Caco-2 (cell line): ENCODE results near the gene CHST3. TPM values are rescaled to one million over a fixed set of nuclear protein-coding genes. Genes with fewer than 3 reads are reported as not detected.
A peak's percentile ranks its signal among the peaks of the same experiment; 100 is the strongest.

Experiments
- BruUV-seq: library from RNA; stranded (reverse); fragments of 400-500 nt; replicated peaks from 2 replicates; lab custom pipeline; 2021; lab: Mats Ljungman, UMichigan
- CTCF ChIA-PET: fragments of 300-600 bp; sonication (Branson Sonifier 250); formaldehyde crosslinking; loops from one replicate; lab custom pipeline; 2022; ENCODE audit warnings: antibody characterized with exemption; lab: Charles Lee
- POLR2A ChIA-PET: fragments of 300-600 bp; sonication (Branson Sonifier 250); formaldehyde crosslinking; loops from one replicate; lab custom pipeline; 2022; ENCODE audit warnings: antibody characterized with exemption; lab: Charles Lee
- DNase-seq, 2 experiments: peaks; one replicate each; pipeline versions ENCODE4 v3.0.0 to v3.0.0-alpha.2; 2020 to 2022
- H3K27me3 ChIP-seq: replicated peaks from 2 replicates; pipeline ENCODE4 v1.6.0; 2011; ENCODE audit warnings: low read length; ENCODE audit not compliant: control insufficient read depth, insufficient read depth
- H3K36me3 ChIP-seq: 2 replicates; pipeline ENCODE4 v1.5.1; 2011; ENCODE audit warnings: low read length; ENCODE audit not compliant: control insufficient read depth, insufficient read depth
- H3K4me1 ChIP-seq: fragments of 250-450 bp; sonication (Bioruptor Pico); 2 replicates; pipeline ENCODE4 v1.5.1; 2020; ENCODE audit warnings: mild to moderate bottlenecking
- H3K4me3 ChIP-seq: 2 replicates; pipeline ENCODE4 v1.5.1; 2011; ENCODE audit warnings: low read depth, mild to moderate bottlenecking, control low read depth, low read length
- H3K9me3 ChIP-seq: fragments of 250-450 bp; sonication (Bioruptor Pico); 2 replicates; pipeline ENCODE4 v1.5.1; 2020; ENCODE audit warnings: mild to moderate bottlenecking, moderate library complexity
- H3K27ac Mint-ChIP-seq: one replicate; pipeline ENCODE4 v1.8.0; 2022; ENCODE audit warnings: mixed read lengths; ENCODE audit not compliant: unreplicated experiment
- H3K27me3 Mint-ChIP-seq: one replicate; pipeline ENCODE4 v1.8.0; 2022; ENCODE audit warnings: mixed read lengths; ENCODE audit not compliant: insufficient read depth, unreplicated experiment
- H3K36me3 Mint-ChIP-seq: one replicate; pipeline ENCODE4 v1.8.0; 2022; ENCODE audit warnings: mild to moderate bottlenecking, mixed read lengths; ENCODE audit not compliant: insufficient read depth, unreplicated experiment
- H3K4me1 Mint-ChIP-seq: one replicate; pipeline ENCODE4 v1.8.0; 2022; ENCODE audit warnings: low read depth, mixed read lengths; ENCODE audit not compliant: unreplicated experiment
- H3K4me3 Mint-ChIP-seq: one replicate; pipeline ENCODE4 v1.8.0; 2022; ENCODE audit warnings: mild to moderate bottlenecking, moderate library complexity, mixed read lengths; ENCODE audit not compliant: unreplicated experiment
- H3K9me3 Mint-ChIP-seq: one replicate; pipeline ENCODE4 v1.8.0; 2022; ENCODE audit warnings: mixed read lengths; ENCODE audit not compliant: unreplicated experiment
- intact Hi-C: fragments of 100-400 bp; cut with micrococcal nuclease; formaldehyde crosslinking; loops from one replicate; pipeline ENCODE4 v1.10.0; 2022; ENCODE audit not compliant: unreplicated experiment
- total RNA-seq: library from RNA; stranded (reverse); gene quantifications from 2 replicates; pipeline ENCODE4 v1.2.3, GENCODE V29; 2022
- TF ChIP-seq, protein P1 (sequence below), 2 experiments: fragments of 200-600 bp in 1 of 2; IDR thresholded peaks; 1 replicate in 1 of 2; 2 replicates in 1 of 2; pipeline versions ENCODE4 v1.5.1 to v1.8.0; 2011 to 2022; ENCODE audit warnings: antibody characterized with exemption in 1 of 2, control low read depth in 1 of 2, inconsistent platforms in 1 of 2, low read depth in 1 of 2, low read length in 1 of 2, mild to moderate bottlenecking in 1 of 2, moderate library complexity in 1 of 2; ENCODE audit not compliant: insufficient read depth in 1 of 2, severe bottlenecking in 1 of 2, unreplicated experiment in 1 of 2

CHST3 gene
- total RNA-seq, 1 experiment from 2014 or later: 46.0 TPM

DNA sequence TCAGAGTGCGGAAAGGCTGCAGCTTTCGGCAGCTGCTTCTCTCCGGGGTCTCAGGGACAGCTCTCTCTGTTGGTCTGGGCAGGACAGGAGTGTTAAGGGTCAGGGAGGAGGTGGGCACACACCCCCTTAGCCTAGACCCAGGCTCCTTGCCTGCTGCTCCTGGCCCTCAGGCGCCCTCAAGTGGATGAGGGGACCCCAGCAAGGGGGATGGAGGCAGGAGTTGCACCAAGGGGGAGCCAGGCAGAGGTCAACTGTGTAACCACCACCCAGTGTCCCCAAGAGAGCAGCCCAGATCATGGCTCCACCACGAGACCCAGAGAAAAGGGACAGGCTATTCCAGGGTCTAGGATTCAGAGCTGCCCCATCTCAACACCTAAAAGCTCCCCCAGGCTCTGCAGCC lies 97.3 kb downstream of the CHST3 start:
- no peaks in the 10 kb centered on the region for H3K27me3 ChIP-seq
- Mint-ChIP-seq H3K9me3 (no peaks in the 10 kb centered on the region), H3K4me1 (no peaks in the 10 kb centered on the region), H3K27ac (no peak overlapping the region), H3K36me3 (peaks cover 6% of the 10 kb centered on the region), H3K4me3 (no peak overlapping the region), H3K27me3 (no peaks in the 10 kb centered on the region)
- ChIA-PET POLR2A (no interaction called here), CTCF (interaction anchor here (0.6 to 3.0 kb wide), 6 partner anchors 13 to 199 kb away, joined by 3 to 20 read pairs (median 4); no protein-coding TSS in a partner anchor)
- no peaks in the 10 kb centered on the region for H3K36me3 ChIP-seq
- peak in 1 of 2 experiments; percentile 61 for DNase-seq
- TF ChIP-seq, protein P1, sequence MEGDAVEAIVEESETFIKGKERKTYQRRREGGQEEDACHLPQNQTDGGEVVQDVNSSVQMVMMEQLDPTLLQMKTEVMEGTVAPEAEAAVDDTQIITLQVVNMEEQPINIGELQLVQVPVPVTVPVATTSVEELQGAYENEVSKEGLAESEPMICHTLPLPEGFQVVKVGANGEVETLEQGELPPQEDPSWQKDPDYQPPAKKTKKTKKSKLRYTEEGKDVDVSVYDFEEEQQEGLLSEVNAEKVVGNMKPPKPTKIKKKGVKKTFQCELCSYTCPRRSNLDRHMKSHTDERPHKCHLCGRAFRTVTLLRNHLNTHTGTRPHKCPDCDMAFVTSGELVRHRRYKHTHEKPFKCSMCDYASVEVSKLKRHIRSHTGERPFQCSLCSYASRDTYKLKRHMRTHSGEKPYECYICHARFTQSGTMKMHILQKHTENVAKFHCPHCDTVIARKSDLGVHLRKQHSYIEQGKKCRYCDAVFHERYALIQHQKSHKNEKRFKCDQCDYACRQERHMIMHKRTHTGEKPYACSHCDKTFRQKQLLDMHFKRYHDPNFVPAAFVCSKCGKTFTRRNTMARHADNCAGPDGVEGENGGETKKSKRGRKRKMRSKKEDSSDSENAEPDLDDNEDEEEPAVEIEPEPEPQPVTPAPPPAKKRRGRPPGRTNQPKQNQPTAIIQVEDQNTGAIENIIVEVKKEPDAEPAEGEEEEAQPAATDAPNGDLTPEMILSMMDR (IDR thresholded peaks at IDR 0.05; ENCODE audit: insufficient read depth in 1 of 2, low read depth in 1 of 2, low read length in 1 of 2, severe bottlenecking in 1 of 2, unreplicated experiment in 1 of 2): peak; percentile 46 to 68
- no TSS peak for BruUV-seq
- H3K9me3 ChIP-seq: no peaks in the 10 kb centered on the region
- 0 out of 2 replicates have a peak, but pooled peaks cover 3% of the 10 kb centered on the region for H3K4me1 ChIP-seq
- no peak overlapping the region for H3K4me3 ChIP-seq
- intact Hi-C loops: loop anchor here (5.0 kb wide), 1 partner anchor 66 kb away; no protein-coding TSS in a partner anchor

DNA sequence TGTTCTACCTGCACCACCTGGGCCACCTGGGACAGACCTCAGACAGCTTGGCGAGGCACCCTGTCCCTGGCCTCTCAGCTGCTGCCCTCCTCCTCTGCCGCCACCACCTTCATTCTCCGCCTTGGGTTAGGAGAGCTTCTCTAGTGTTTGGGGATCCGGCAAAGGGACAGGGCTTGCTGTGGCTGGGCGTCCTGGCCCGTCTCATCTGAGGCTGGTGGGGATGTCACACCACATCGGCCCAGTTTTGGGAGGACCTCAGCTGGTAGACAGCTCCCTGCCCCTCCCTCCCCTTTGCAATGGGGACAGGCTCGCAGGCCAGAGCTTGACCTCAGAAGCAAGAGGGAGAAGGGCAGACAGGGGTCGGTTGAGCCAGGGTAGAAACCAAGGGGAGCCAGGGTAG lies 97.7 kb downstream of the CHST3 start:
- intact Hi-C loops: loop anchor here (5.0 kb wide), 1 partner anchor 65 kb away; no protein-coding TSS in a partner anchor
- ChIA-PET CTCF (interaction anchor here (1.2 to 3.0 kb wide), 3 partner anchors 14 to 166 kb away, joined by 5 to 20 read pairs (median 6); no protein-coding TSS in a partner anchor), POLR2A (no interaction called here)
- Mint-ChIP-seq H3K36me3 (peaks cover 6% of the 10 kb centered on the region), H3K27ac (no peak overlapping the region), H3K9me3 (no peaks in the 10 kb centered on the region), H3K4me1 (no peaks in the 10 kb centered on the region), H3K27me3 (no peaks in the 10 kb centered on the region), H3K4me3 (no peak overlapping the region)
- Histone ChIP-seq H3K9me3 (no peaks in the 10 kb centered on the region), H3K4me3 (no peak overlapping the region), H3K4me1 (0 out of 2 replicates have a peak, but pooled peaks cover 3% of the 10 kb centered on the region), H3K27me3 (no peaks in the 10 kb centered on the region), H3K36me3 (no peaks in the 10 kb centered on the region)
- TF ChIP-seq, protein P1 (IDR thresholded peaks at IDR 0.05; ENCODE audit: insufficient read depth in 1 of 2, low read depth in 1 of 2, low read length in 1 of 2, severe bottlenecking in 1 of 2, unreplicated experiment in 1 of 2): no peak
- DNase-seq: no peak
- no TSS peak for BruUV-seq

DNA sequence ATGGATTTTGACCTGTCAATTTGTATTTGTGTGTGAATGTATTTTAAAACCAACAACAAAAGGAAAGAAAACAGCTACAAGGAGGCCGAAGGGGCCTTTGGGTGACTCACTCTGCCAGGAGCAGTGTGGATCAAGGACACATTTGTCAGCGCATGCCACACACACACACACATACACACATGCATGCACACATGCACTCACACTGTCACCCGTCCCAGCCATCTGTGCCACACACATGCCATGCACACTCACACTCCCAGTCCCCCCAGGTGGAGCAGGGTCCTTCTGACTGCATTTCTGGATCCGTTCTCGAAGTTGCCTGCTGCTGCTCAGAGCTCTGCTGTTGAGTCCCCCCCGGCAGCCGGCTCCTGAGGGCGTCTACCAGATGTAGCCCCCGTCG lies 98.2 kb downstream of the CHST3 start:
- TF ChIP-seq, protein P1 (IDR thresholded peaks at IDR 0.05; ENCODE audit: insufficient read depth in 1 of 2, low read depth in 1 of 2, low read length in 1 of 2, severe bottlenecking in 1 of 2, unreplicated experiment in 1 of 2): no peak
- no peaks in the 10 kb centered on the region for H3K27me3 Mint-ChIP-seq
- DNase-seq: no peak
- Histone ChIP-seq H3K27me3 (no peaks in the 10 kb centered on the region), H3K4me3 (no peak overlapping the region), H3K4me1 (0 out of 2 replicates have a peak, but pooled peaks cover 3% of the 10 kb centered on the region), H3K9me3 (no peaks in the 10 kb centered on the region), H3K36me3 (no peaks in the 10 kb centered on the region)
- no peaks in the 10 kb centered on the region for H3K4me1 Mint-ChIP-seq
- intact Hi-C loops: loop anchor here (5.0 kb wide), 1 partner anchor 65 kb away; no protein-coding TSS in a partner anchor
- BruUV-seq: no TSS peak
- no peak overlapping the region for H3K27ac Mint-ChIP-seq
- peaks cover 6% of the 10 kb centered on the region for H3K36me3 Mint-ChIP-seq
- no peak overlapping the region for H3K4me3 Mint-ChIP-seq
- ChIA-PET POLR2A (no interaction called here), CTCF (interaction anchor here (1.2 to 3.0 kb wide), 3 partner anchors 14 to 166 kb away, joined by 5 to 20 read pairs (median 6); no protein-coding TSS in a partner anchor)
- no peaks in the 10 kb centered on the region for H3K9me3 Mint-ChIP-seq

Other genes with a start within 250 kb of the CHST3 start
- not detected in 2 replicates for gene C10orf105, start 244.6 kb upstream of the CHST3 start, total RNA-seq
- gene VSIR, start 190.9 kb upstream of the CHST3 start, total RNA-seq: 41.9 and 44.0 TPM in 2 replicates
- gene PSAP, start 113.1 kb upstream of the CHST3 start, total RNA-seq: 1,227 and 1,316 TPM in 2 replicates
- gene SPOCK2, start 124.2 kb downstream of the CHST3 start, total RNA-seq: 1.6 and 3.0 TPM in 2 replicates